Neuronal stem cell (in vitro differentiated cells): Measurements from ENCODE around the gene PRDM1.

Source experiments
- DNase-seq: peaks from one replicate; pipeline ENCODE4 v3.0.0-alpha.2; 2013; ENCODE audit warnings: low spot score
- H2AFZ ChIP-seq: one replicate; pipeline ENCODE4 v1.6.1; 2013; ENCODE audit warnings: mild to moderate bottlenecking, low read length, inconsistent platforms
- H2AK5ac ChIP-seq: 2 replicates; pipeline ENCODE4 v1.6.1; 2013; ENCODE audit warnings: low read depth, mild to moderate bottlenecking, inconsistent platforms, low read length, moderate library complexity, mixed read lengths
- H2BK120ac ChIP-seq: 2 replicates; pipeline ENCODE4 v1.6.1; 2013; ENCODE audit warnings: low read depth, mild to moderate bottlenecking, inconsistent platforms, low read length, moderate library complexity, mixed read lengths
- H2BK12ac ChIP-seq: one replicate; pipeline ENCODE4 v1.6.1; 2013; ENCODE audit warnings: low read length, inconsistent platforms
- H2BK15ac ChIP-seq: 2 replicates; pipeline ENCODE4 v1.6.1; 2013; ENCODE audit warnings: mild to moderate bottlenecking, low read length, inconsistent platforms, mixed read lengths
- H2BK5ac ChIP-seq: one replicate; pipeline ENCODE4 v1.6.1; 2013; ENCODE audit warnings: inconsistent platforms, mild to moderate bottlenecking, low read length, moderate library complexity
- H3K14ac ChIP-seq: one replicate; pipeline ENCODE4 v1.6.1; 2013; ENCODE audit warnings: low read length, inconsistent platforms
- H3K18ac ChIP-seq: 2 replicates; pipeline ENCODE4 v1.6.1; 2013; ENCODE audit warnings: low read length, inconsistent platforms
- H3K23ac ChIP-seq: 2 replicates; pipeline ENCODE4 v1.6.1; 2013; ENCODE audit warnings: low read depth, mild to moderate bottlenecking, mixed read lengths, low read length, inconsistent platforms; ENCODE audit not compliant: poor library complexity
- H3K27ac ChIP-seq: replicated peaks from 3 replicates; pipeline ENCODE4 v1.5.1; 2013; ENCODE audit warnings: low read length, inconsistent platforms
- H3K27me3 ChIP-seq, 3 experiments: 2 replicates each; pipeline ENCODE4 v1.6.1; 2013; ENCODE audit warnings: low read length in 3 of 3, mild to moderate bottlenecking in 2 of 3, inconsistent platforms in 1 of 3, low read depth in 1 of 3, mixed read lengths in 1 of 3, moderate library complexity in 1 of 3; ENCODE audit not compliant: control insufficient read depth in 3 of 3, insufficient read depth in 3 of 3
- H3K36me3 ChIP-seq, 2 donors: replicated peaks in 1 of 2; 2 replicates each; pipeline ENCODE4 v1.6.1; 2013; ENCODE audit warnings: low read length in 2 of 2; ENCODE audit not compliant: control insufficient read depth in 2 of 2, insufficient read depth in 2 of 2
- H3K4ac ChIP-seq: 2 replicates; pipeline ENCODE4 v1.6.1; 2013; ENCODE audit warnings: inconsistent platforms, mild to moderate bottlenecking, low read length, moderate library complexity
- H3K4me1 ChIP-seq, 2 donors: 1 replicate in 1 of 2; 2 replicates in 1 of 2; pipeline ENCODE4 v1.6.1; 2013; ENCODE audit warnings: low read length in 2 of 2, low read depth in 1 of 2; ENCODE audit not compliant: control insufficient read depth in 2 of 2, insufficient read depth in 1 of 2
- H3K4me2 ChIP-seq: one replicate; pipeline ENCODE4 v1.6.1; 2013; ENCODE audit warnings: mild to moderate bottlenecking, low read length, inconsistent platforms; ENCODE audit not compliant: insufficient read depth, poor library complexity, severe bottlenecking
- H3K4me3 ChIP-seq, 2 donors: 2 replicates each; pipeline ENCODE4 v1.5.1; 2013; ENCODE audit warnings: low read length in 2 of 2, mild to moderate bottlenecking in 2 of 2, inconsistent platforms in 1 of 2, moderate library complexity in 1 of 2
- H3K79me1 ChIP-seq: one replicate; pipeline ENCODE4 v1.6.1; 2013; ENCODE audit warnings: low read depth, mild to moderate bottlenecking, inconsistent platforms, low read length, moderate library complexity
- H3K9ac ChIP-seq: one replicate; pipeline ENCODE4 v1.6.1; 2013; ENCODE audit warnings: mild to moderate bottlenecking, low read depth, low read length, inconsistent platforms; ENCODE audit not compliant: poor library complexity
- H3K9me3 ChIP-seq, 2 donors: replicated peaks in 1 of 2; 2 replicates each; pipeline versions ENCODE3 to v1.6.1; 2013; ENCODE audit warnings: low read length in 2 of 2, mild to moderate bottlenecking in 2 of 2, inconsistent platforms in 1 of 2, low read depth in 1 of 2, mixed read lengths in 1 of 2, moderate library complexity in 1 of 2; ENCODE audit not compliant: control insufficient read depth in 2 of 2, insufficient read depth in 1 of 2
- H4K8ac ChIP-seq: one replicate; pipeline ENCODE4 v1.6.1; 2013; ENCODE audit warnings: low read depth, mild to moderate bottlenecking, inconsistent platforms, low read length, moderate library complexity
- H4K91ac ChIP-seq: one replicate; pipeline ENCODE4 v1.6.1; 2013; ENCODE audit warnings: low read length, low read depth, mild to moderate bottlenecking, inconsistent platforms; ENCODE audit not compliant: poor library complexity
- WGBS, 2 donors: extraction: QIAGEN DNeasy Blood & Tissue Kit; methylation state at CpG; one replicate each; pipeline ENCODE4 v1.1.7; 2013; ENCODE audit warnings: missing lambda C conversion rate in 2 of 2, mixed read lengths in 1 of 2; ENCODE audit not compliant: insufficient read length in 2 of 2, insufficient replicate concordance in 1 of 2; ENCODE audit errors: extremely low coverage in 2 of 2; 5-methylcytosine and 5-hydroxymethylcytosine counted together

Gene PRDM1

DNA sequence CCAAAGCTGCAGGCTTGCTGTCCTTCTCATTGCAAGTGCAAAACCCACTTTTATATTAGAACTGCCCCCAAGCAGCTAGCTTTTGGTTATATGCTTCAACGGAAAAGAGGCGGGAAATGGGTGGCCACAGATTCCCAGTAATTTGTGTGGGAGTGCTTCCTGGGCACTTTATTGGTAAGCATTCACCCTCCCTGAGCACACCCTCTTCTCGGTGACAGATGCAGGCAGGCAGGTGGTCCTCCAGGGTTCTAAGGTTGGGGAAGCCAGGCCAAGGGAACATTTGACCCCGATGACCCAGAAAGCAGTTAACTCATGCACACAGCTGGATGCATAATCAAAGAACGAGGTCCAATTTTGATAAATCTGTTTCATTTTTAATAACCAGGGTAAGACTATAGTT is 29.1 kb downstream of the PRDM1 start:
- peak overlapping the region; percentile 25 for H3K23ac ChIP-seq
- no peak overlapping the region for H2AFZ ChIP-seq

GRCh38 chr6:106116125-106116832 is 30.1 kb downstream of the PRDM1 start:
- H2BK12ac ChIP-seq = no peak overlapping the region
- H3K23ac ChIP-seq = no peak overlapping the region
- H3K27me3 ChIP-seq = peaks cover 0 to 8% (median 0%) of the 10 kb centered on the region in 3 experiments
- no peak overlapping the region for H3K4me2 ChIP-seq
- no peak for DNase-seq
- peaks cover 0 to 5% of the 10 kb centered on the region in 2 donors for H3K9me3 ChIP-seq
- no peak overlapping the region for H2BK120ac ChIP-seq
- no peaks in the 10 kb centered on the region for H3K4me1 ChIP-seq
- H3K36me3 ChIP-seq = no peaks in the 10 kb centered on the region
- no peak overlapping the region for H2AFZ ChIP-seq
- H4K91ac ChIP-seq = no peak overlapping the region
- no peak overlapping the region for H3K14ac ChIP-seq
- no peak overlapping the region for H3K18ac ChIP-seq
- H3K4ac ChIP-seq = no peak overlapping the region
- no peak overlapping the region for H3K27ac ChIP-seq
- no peak overlapping the region for H3K9ac ChIP-seq
- no CpG with 5 or more reads among the region's 6 CpGs for WGBS, 2 donors
- H2BK15ac ChIP-seq = no peak overlapping the region
- no peak overlapping the region for H4K8ac ChIP-seq
- H3K4me3 ChIP-seq = no peak overlapping the region
- no peak overlapping the region for H2AK5ac ChIP-seq
- no peaks in the 10 kb centered on the region for H3K79me1 ChIP-seq
- H2BK5ac ChIP-seq = no peak overlapping the region

More for the DNA sequence above, 29.1 kb downstream of the PRDM1 start:
- H3K79me1 ChIP-seq = no peaks in the 10 kb centered on the region
- no peak overlapping the region for H3K14ac ChIP-seq
- no peak overlapping the region for H4K91ac ChIP-seq
- H3K36me3 ChIP-seq = no peaks in the 10 kb centered on the region
- H3K9ac ChIP-seq = no peak overlapping the region
- peaks cover 0 to 5% of the 10 kb centered on the region in 2 donors for H3K9me3 ChIP-seq
- no peak overlapping the region for H4K8ac ChIP-seq
- H2BK120ac ChIP-seq = no peak overlapping the region
- no peak overlapping the region for H2BK12ac ChIP-seq
- H3K18ac ChIP-seq = no peak overlapping the region
- H3K4me2 ChIP-seq = no peak overlapping the region
- H3K4me1 ChIP-seq = no peaks in the 10 kb centered on the region
- no CpG with 5 or more reads among the region's 5 CpGs for WGBS, 2 donors
- DNase-seq = no peak
- no peak overlapping the region for H2BK15ac ChIP-seq
- no peak overlapping the region for H3K4ac ChIP-seq
- H2AK5ac ChIP-seq = no peak overlapping the region
- H2BK5ac ChIP-seq = no peak overlapping the region
- H3K4me3 ChIP-seq = no peak overlapping the region
- peaks cover 0 to 8% (median 0%) of the 10 kb centered on the region in 3 experiments for H3K27me3 ChIP-seq
- H3K27ac ChIP-seq = no peak overlapping the region

DNA sequence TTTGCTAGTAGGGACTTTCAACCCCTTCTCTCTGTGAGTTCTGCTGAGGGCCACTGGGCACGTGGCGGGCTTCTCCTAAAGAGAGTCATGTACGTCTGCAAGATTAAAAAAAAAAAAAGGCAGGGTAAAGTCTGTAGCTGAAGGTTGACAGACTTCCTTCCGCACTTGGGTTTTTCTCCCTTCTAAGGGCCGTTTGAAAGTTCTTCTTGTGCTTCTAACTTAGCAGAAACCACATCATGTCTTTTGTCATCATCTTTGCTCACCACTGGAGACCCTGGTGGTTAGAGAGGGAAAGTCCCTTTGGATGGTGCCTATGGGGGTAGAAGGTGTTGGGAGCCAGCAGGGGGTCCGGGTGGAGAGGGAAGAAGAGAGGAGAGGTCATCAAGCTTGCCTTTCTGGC is 31.4 kb downstream of the PRDM1 start:
- Histone ChIP-seq H2BK120ac (no peak overlapping the region), H3K4me3 (no peak overlapping the region), H3K27me3 (peaks cover 0 to 8% (median 0%) of the 10 kb centered on the region in 3 experiments), H3K27ac (no peak overlapping the region), H3K18ac (no peak overlapping the region), H2BK15ac (no peak overlapping the region), H3K4ac (no peak overlapping the region), H2AK5ac (no peak overlapping the region), H3K36me3 (no peaks in the 10 kb centered on the region), H3K9ac (no peak overlapping the region), H3K4me2 (no peak overlapping the region), H4K8ac (no peak overlapping the region), H3K14ac (no peak overlapping the region), H4K91ac (no peak overlapping the region), H2BK12ac (no peak overlapping the region), H3K23ac (no peak overlapping the region), H2BK5ac (no peak overlapping the region), H3K79me1 (no peaks in the 10 kb centered on the region), H3K9me3 (peaks cover 0 to 5% of the 10 kb centered on the region in 2 donors), H2AFZ (no peak overlapping the region), H3K4me1 (no peaks in the 10 kb centered on the region)
- no CpG with 5 or more reads among the region's 6 CpGs for WGBS, 2 donors
- no peak for DNase-seq

DNA sequence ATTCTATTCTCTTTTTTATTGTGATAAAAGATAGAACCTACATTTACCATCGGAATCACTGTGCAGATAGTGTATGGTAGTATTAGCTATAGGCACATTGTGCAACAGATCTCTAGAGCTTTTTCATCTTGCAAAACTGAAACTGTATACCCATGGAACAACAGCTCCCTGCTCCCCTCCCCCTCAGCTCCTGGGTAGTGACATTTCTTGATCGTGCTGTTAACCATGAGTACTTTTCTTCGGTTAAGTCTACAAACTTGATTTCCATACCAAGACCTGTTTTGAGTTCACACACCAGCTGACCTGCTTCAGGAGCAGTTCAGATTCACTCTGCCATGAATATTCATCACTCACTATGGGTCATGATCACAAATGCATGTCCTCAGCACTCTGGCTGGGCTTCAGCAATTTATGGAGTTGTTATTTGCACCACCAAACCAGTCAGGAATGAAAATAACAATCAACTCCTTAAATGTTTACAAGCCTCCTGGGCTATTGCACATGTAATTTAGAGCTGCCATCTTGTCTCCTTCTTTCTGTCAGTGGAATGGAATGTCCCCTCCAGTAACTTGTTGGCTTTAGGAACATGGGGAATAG is 32.8 kb downstream of the PRDM1 start:
- Histone ChIP-seq H3K18ac (no peak overlapping the region), H3K4me1 (peaks cover 0 to 1% of the 10 kb centered on the region in 2 donors), H3K27me3 (no peaks in the 10 kb centered on the region), H2AFZ (no peak overlapping the region), H3K14ac (no peak overlapping the region), H3K4me2 (no peak overlapping the region), H3K79me1 (no peaks in the 10 kb centered on the region), H4K91ac (no peak overlapping the region), H3K9me3 (peaks cover 0 to 5% of the 10 kb centered on the region in 2 donors), H3K36me3 (no peaks in the 10 kb centered on the region), H2BK12ac (no peak overlapping the region), H2AK5ac (no peak overlapping the region), H3K27ac (no peak overlapping the region), H4K8ac (no peak overlapping the region), H2BK120ac (no peak overlapping the region), H3K4me3 (no peak overlapping the region), H3K23ac (no peak overlapping the region), H2BK15ac (no peak overlapping the region), H2BK5ac (no peak overlapping the region), H3K9ac (no peak overlapping the region), H3K4ac (no peak overlapping the region)
- no peak for DNase-seq
- WGBS, 2 donors = no CpG with 5 or more reads among the region's 3 CpGs
